Heart right ventricle (tissue), 16 donors: ENCODE measurements around the gene NOS1AP. TPM values are rescaled to one million over a fixed set of nuclear protein-coding genes. Genes with fewer than 3 reads are reported as not detected.
A peak's percentile ranks its signal among the peaks of the same experiment; 100 is the strongest.

Experiments used
- ATAC-seq, 8 donors: fragments of 200-7000 bp; cut with Tn5 transposase; one replicate each; pipeline ENCODE4 v1.9.1; 2020; ENCODE audit warnings: mild to moderate bottlenecking in 8 of 8, moderate library complexity in 8 of 8, moderate number of reproducible peaks in 1 of 8
- DNase-seq, 2 donors: peaks; one replicate each; pipeline ENCODE4 v3.0.0-alpha.2; 2020
- H3K27ac ChIP-seq, 10 donors: fragments of 200-600 bp; sonication (generic) in 2 of 10; one replicate each; pipeline versions ENCODE4 v1.5.0 to v1.8.0; 2020 to 2022; ENCODE audit warnings: mild to moderate bottlenecking in 3 of 10
- H3K27me3 ChIP-seq, 7 donors: fragments of 200-600 bp; one replicate each; pipeline ENCODE4 v1.8.0; 2021 to 2022; ENCODE audit warnings: mild to moderate bottlenecking in 2 of 7
- H3K36me3 ChIP-seq, 9 donors: fragments of 200-600 bp; sonication (generic) in 1 of 9; one replicate each; pipeline versions ENCODE4 v1.5.0 to v1.8.0; 2020 to 2022; ENCODE audit warnings: mild to moderate bottlenecking in 2 of 9
- H3K4me1 ChIP-seq, 9 donors: fragments of 200-600 bp; sonication (generic) in 1 of 9; one replicate each; pipeline versions ENCODE4 v1.5.0 to v1.8.0; 2020 to 2022; ENCODE audit warnings: mild to moderate bottlenecking in 4 of 9
- H3K4me3 ChIP-seq, 10 donors: fragments of 200-600 bp; sonication (generic) in 2 of 10; one replicate each; pipeline versions ENCODE4 v1.5.0 to v1.8.0; 2020 to 2022; ENCODE audit warnings: mild to moderate bottlenecking in 7 of 10, moderate library complexity in 2 of 10
- H3K9me3 ChIP-seq, 11 donors: fragments of 200-600 bp in 10 of 11; sonication (generic) in 2 of 11; one replicate each; pipeline versions ENCODE4 v1.5.0 to v1.8.0; 2013 to 2022; ENCODE audit warnings: mild to moderate bottlenecking in 2 of 11, control low read depth in 1 of 11, moderate library complexity in 1 of 11
- WGBS, 2 donors: extraction: QIAGEN DNeasy Blood & Tissue Kit; methylation state at CpG; one replicate each; pipeline ENCODE4 v1.1.7; 2013; ENCODE audit warnings: inconsistent platforms in 1 of 2; 5-methylcytosine and 5-hydroxymethylcytosine counted together
- intact Hi-C, 10 donors: fragments of 100-400 bp; cut with DNase I; formaldehyde crosslinking; loops; one replicate each; pipeline versions ENCODE4 v1.11.1 to v1.14.2; 2022
- polyA plus RNA-seq, 2 donors: library from polyadenylated mRNA; stranded (reverse); fragments of 200-250 nt; gene quantifications; one replicate each; pipeline ENCODE4 v1.2.3, GENCODE V29; 2013
- total RNA-seq, 10 donors: library from RNA; stranded (reverse); fragmentation: NEBNext Ultra II Directional in 3 of 10; extraction: Animal tissue kit (Norgen Biotek cat#: 25700) in 3 of 10; gene quantifications; one replicate each; pipeline versions ENCODE4 v1.2.1 to v1.2.4, GENCODE V29; 2021 to 2023
- TF ChIP-seq, protein P1 (sequence below), 9 donors: fragments of 200-600 bp; sonication (generic) in 2 of 9; IDR thresholded peaks; one replicate each; pipeline versions ENCODE4 v1.5.0 to v1.8.0; 2021 to 2022; ENCODE audit warnings: antibody characterized with exemption in 9 of 9, mild to moderate bottlenecking in 5 of 9, moderate library complexity in 1 of 9
- donor health status: Arrhythmogenic right ventricular cardiomyopathy.
- donor health status: ischemic (EF 13 %, LVEDD 7.1; RV severe dilation, severe dysfunction).
- donor health status: healthy with polysubstance abuse.
- donor health status: DM: no; HTN: yes; CAD: no.
- donor health status: DM: no; HTN: no; CAD: no.
- donor health status: ischemic (EF 25% LVEDD 6.9; RV normal size, moderate dysfunction).
- donor health status: ischemic (EF 25% LVEDD 5.7; RV mildly dilated, moderate dysfunction).
- donor health status: healthy.
- donor health status: DM: yes; HTN: yes; CAD: no.
- donor health status: Ischemic cardiomyopathy.
- donor health status: ischemic (EF 35%, LVEDD 5.7; RV mildly dilated, moderate dysfunction).
- donor health status: nonischemic (EF 11% LVEDD 7.7; RV severe dilation, severe dysfunction).
- donor health status: DM: yes; HTN: yes; CAD: no.
- donor health status: PGD.
- donor health status: ischemic (EF 29% LVEDD 5.4; RV normal size, mild dysfunction).
- donor health status: nonischemic (EF 23%, LVEDD 6.1; RV moderate dilation, normal function).

Gene NOS1AP
- total and polyA plus RNA-seq, 12 donors: 0.19 to 7.1 (median 4.6) TPM

DNA sequence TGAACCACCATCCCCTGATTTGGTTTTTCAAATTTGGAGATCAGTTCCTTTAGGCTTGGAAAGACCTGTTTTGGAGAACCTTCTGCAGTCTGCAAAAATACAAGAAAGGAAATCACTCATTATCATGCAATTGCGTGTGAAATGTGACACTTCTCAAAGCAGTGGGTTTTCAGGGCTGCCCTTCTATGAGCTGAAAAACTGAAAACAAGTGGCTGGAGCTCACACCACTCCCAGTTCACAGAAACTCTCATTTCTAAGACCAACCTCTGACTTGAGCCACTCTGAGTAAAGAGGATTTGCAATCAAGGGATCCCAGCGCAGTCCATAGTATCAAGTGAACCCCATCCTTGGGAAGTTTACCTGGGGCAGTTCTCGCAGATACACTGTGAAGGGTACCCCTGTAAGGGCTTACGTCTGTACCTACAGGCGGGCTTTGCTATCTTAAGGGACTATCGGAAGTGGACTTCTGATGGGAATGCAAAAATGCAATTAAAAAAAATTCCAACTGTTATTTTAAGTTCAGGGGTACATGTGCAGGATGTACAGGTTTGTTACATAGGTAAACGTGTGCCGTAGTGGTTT, 329.6 kb downstream of the NOS1AP start:
- DNase-seq (no peak), ATAC-seq (no peak)
- Histone ChIP-seq H3K4me3 (no peak overlapping the region), H3K9me3 (no peaks in the 10 kb centered on the region), H3K27me3 (peaks cover 3 to 35% (median 22%) of the 10 kb centered on the region in 7 donors), H3K4me1 (no peaks in the 10 kb centered on the region), H3K36me3 (no peaks in the 10 kb centered on the region), H3K27ac (no peak overlapping the region)
- intact Hi-C loops: loop anchor here in 1 of 10 donors (10.0 kb wide), 1 partner anchor 114 kb away; no protein-coding TSS in a partner anchor
- TF ChIP-seq, protein P1, sequence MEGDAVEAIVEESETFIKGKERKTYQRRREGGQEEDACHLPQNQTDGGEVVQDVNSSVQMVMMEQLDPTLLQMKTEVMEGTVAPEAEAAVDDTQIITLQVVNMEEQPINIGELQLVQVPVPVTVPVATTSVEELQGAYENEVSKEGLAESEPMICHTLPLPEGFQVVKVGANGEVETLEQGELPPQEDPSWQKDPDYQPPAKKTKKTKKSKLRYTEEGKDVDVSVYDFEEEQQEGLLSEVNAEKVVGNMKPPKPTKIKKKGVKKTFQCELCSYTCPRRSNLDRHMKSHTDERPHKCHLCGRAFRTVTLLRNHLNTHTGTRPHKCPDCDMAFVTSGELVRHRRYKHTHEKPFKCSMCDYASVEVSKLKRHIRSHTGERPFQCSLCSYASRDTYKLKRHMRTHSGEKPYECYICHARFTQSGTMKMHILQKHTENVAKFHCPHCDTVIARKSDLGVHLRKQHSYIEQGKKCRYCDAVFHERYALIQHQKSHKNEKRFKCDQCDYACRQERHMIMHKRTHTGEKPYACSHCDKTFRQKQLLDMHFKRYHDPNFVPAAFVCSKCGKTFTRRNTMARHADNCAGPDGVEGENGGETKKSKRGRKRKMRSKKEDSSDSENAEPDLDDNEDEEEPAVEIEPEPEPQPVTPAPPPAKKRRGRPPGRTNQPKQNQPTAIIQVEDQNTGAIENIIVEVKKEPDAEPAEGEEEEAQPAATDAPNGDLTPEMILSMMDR (IDR thresholded peaks at IDR 0.05): no peak
- WGBS, 2 donors: 82 to 86% methylated on average over 8 of the region's 8 CpGs

DNA sequence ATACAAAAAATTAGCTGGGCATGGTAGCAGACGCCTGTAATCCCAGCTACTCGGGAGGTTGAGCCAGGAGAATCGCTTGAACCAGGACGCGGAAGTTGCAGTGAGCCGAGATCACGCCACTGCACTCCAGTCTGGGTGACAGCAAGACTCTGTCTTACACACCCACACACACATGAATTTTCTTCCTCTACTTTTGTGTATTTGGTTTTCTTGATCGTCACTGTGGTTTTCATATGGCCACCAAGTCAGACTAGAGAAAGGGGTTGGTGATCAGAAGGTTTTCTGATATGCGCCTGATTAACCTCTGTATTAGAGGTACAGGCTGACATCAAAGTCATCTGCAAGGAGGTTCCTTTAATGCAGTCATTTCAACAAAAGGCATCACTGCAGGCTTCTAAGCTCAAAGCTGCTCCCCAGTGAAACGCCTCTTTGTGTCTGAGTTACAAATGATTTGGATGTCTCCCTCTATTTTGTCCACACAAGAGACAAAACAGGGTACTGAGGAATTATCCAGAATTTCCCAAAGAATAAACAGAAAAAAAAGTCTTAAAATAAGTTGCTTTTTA, 331.4 kb downstream of the NOS1AP start:
- Histone ChIP-seq H3K27ac (no peak overlapping the region), H3K4me3 (no peak overlapping the region), H3K4me1 (peaks cover 0 to 13% (median 0%) of the 10 kb centered on the region in 9 donors), H3K27me3 (peaks cover 0 to 30% (median 17%) of the 10 kb centered on the region in 7 donors), H3K9me3 (no peaks in the 10 kb centered on the region), H3K36me3 (no peaks in the 10 kb centered on the region)
- intact Hi-C loops: no loop called here
- TF ChIP-seq, protein P1 (IDR thresholded peaks at IDR 0.05): no peak
- ATAC-seq: no peak
- no peak for DNase-seq
- 90% methylated on average over 10 of the region's 10 CpGs for WGBS, 2 donors

DNA sequence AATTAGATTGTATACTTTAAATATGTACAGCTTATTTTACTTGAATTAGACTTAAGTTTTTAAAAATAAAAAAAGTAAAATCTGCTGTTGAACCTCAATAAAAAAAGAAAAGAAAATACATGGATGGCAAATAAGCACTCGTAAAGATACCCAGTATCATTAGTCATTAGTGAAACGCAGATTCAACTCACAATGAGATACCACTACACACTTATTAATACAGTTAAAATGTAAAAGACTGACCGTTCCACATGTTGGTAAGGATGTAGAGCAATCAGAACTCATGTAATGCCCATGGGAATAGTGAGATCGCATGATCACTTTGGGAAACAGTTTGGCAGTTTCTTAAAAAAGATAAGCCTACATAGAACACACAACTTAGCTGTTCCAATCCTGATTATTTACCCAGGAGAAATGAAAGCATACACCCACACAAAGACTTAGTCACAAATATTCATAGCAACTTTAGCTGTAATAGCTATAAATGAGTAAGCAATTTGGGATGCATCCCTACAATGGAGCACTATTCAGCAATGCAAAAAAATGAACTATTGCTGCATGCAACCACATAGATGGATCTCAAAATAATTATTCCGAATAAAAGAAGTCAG, 335.2 kb downstream of the NOS1AP start:
- TF ChIP-seq, protein P1 (IDR thresholded peaks at IDR 0.05): no peak
- Histone ChIP-seq H3K36me3 (no peaks in the 10 kb centered on the region), H3K4me1 (peaks cover 0 to 13% (median 0%) of the 10 kb centered on the region in 9 donors), H3K27ac (no peak overlapping the region), H3K4me3 (no peak overlapping the region), H3K27me3 (peaks cover 0 to 16% (median 7%) of the 10 kb centered on the region in 7 donors), H3K9me3 (no peaks in the 10 kb centered on the region)
- intact Hi-C loops: no loop called here
- ATAC-seq: peak in 1 of 8 donors; percentile 85
- DNase-seq: no peak
- 58 to 62% methylated on average over 5 of the region's 5 CpGs for WGBS, 2 donors

DNA sequence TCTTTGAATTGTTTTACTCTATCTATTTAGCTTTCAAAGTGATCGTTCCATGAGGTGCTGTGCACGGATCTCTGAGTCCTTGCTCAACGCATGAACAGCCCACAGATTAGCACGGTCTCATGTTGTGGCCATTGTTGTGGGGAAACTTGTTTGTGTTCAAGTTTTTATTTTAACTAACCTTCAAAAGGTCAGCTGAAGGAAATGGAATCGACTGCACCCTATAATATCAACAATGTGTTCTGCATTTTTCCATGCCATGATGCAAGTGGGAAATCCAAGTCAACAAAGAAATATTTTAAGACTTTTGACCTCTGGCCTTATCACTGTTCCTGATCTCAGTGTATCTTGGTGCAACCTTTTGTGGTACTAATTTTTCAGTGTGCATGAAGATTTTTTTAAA, 336.3 kb downstream of the NOS1AP start:
- 62 to 65% methylated on average over 5 of the region's 5 CpGs for WGBS, 2 donors
- DNase-seq (no peak), ATAC-seq (peak in 4 of 8 donors; percentile 41 to 59 (median 44))
- TF ChIP-seq, protein P1 (IDR thresholded peaks at IDR 0.05): no peak
- H3K4me1 ChIP-seq: peaks cover 0 to 13% (median 0%) of the 10 kb centered on the region in 9 donors
- H3K9me3 ChIP-seq: no peaks in the 10 kb centered on the region
- no peaks in the 10 kb centered on the region for H3K36me3 ChIP-seq
- H3K27ac ChIP-seq: no peak overlapping the region
- intact Hi-C loops: no loop called here
- no peak overlapping the region for H3K4me3 ChIP-seq
- H3K27me3 ChIP-seq: peaks cover 0 to 8% (median 3%) of the 10 kb centered on the region in 7 donors
